Pulmonary artery endothelial cell (primary cell): Measurements from ENCODE around the gene GSTM4. TPM values are rescaled to one million over a fixed set of nuclear protein-coding genes. Genes with fewer than 3 reads are reported as not detected.

Experiments
- DNase-seq: peaks from one replicate; pipeline ENCODE4 v3.0.0-alpha.2; 2011; ENCODE audit warnings: low read depth, low spot score
- total RNA-seq: library from RNA; depleted of rRNA; stranded (reverse); fragments of >200 nt; gene quantifications from 2 replicates; pipeline ENCODE4 v1.2.3, GENCODE V29; 2014

The GSTM4 gene
- total RNA-seq, 1 donor from 2014 or later: 2.5 TPM

GRCh38 chr1:109624201-109625010 lies 31.5 kb upstream of the GSTM4 start:
- DNase-seq: no peak

- DNase-seq: no peak
These were observed 30.7 kb upstream of the GSTM4 start for GRCh38 chr1:109625176-109625575.

- DNase-seq: no peak
These were observed 30.0 kb upstream of the GSTM4 start for GRCh38 chr1:109625601-109626560.

- no peak for DNase-seq
These were observed 29.1 kb upstream of the GSTM4 start for GRCh38 chr1:109626682-109627408.

GRCh38 chr1:109627692-109628399 lies 28.1 kb upstream of the GSTM4 start:
- no peak for DNase-seq

- DNase-seq: no peak
These were observed 27.2 kb upstream of the GSTM4 start for GRCh38 chr1:109628540-109629321.

GRCh38 chr1:109629372-109630030 lies 26.4 kb upstream of the GSTM4 start:
- no peak for DNase-seq

GRCh38 chr1:109630081-109630897 lies 25.6 kb upstream of the GSTM4 start:
- DNase-seq: no peak

- no peak for DNase-seq
These were observed 24.9 kb upstream of the GSTM4 start for GRCh38 chr1:109630898-109631512.

- no peak for DNase-seq
These were observed 24.1 kb upstream of the GSTM4 start for GRCh38 chr1:109631513-109632505.

GRCh38 chr1:109632671-109633346 lies 23.1 kb upstream of the GSTM4 start:
- DNase-seq: no peak

GRCh38 chr1:109634292-109634691 lies 21.6 kb upstream of the GSTM4 start:
- no peak for DNase-seq

GRCh38 chr1:109634771-109635750 lies 20.8 kb upstream of the GSTM4 start:
- no peak for DNase-seq

- no peak for DNase-seq
These were observed 20.1 kb upstream of the GSTM4 start for GRCh38 chr1:109635862-109636200.

GRCh38 chr1:109636201-109636952 lies 19.5 kb upstream of the GSTM4 start:
- DNase-seq: no peak
